Melanocyte of skin (primary cell): ENCODE results near the gene YPEL4. TPM values are rescaled to one million over a fixed set of nuclear protein-coding genes. Genes with fewer than 3 reads are reported as not detected.

Source experiments
- small RNA-seq, 2 donors: library from RNA; depleted of rRNA; stranded (forward); fragments of <200 nt; gene quantifications; one replicate each; pipeline ENCODE3, GENCODE V24; 2012
- total RNA-seq, 2 donors: library from RNA; depleted of rRNA; stranded (reverse); fragments of >200 nt; gene quantifications; 2 replicates each; pipeline ENCODE4 v1.2.3, GENCODE V29; 2012

Gene YPEL4
- total RNA-seq = 1 to 10 TPM in 1 of 2 donors, under 1 TPM in 1; 0.33 to 1.4 TPM

GRCh38 chr11:57649826-57650738, at the start of gene YPEL4:
Gene YPEL4 (minus strand): TSS chr11:57649912. CDS start chr11:57647107, 2,805 bp downstream.

GRCh38 chr11:57667736-57668433, 18.2 kb upstream of the YPEL4 start, which contains the start of gene ZDHHC5:
Gene ZDHHC5 (plus strand): TSS chr11:57668114. CDS start chr11:57673091, 4,977 bp downstream.

GRCh38 chr11:57657194-57658022, 7.7 kb upstream of the YPEL4 start, which contains the start of gene CLP1:
Gene CLP1 (plus strand): TSS chr11:57657762. CDS start chr11:57659477, 1,715 bp downstream.

GRCh38 chr11:57597461-57597915, 52.2 kb downstream of the YPEL4 start, which contains the start of gene SERPING1:
Gene SERPING1 (plus strand): TSS chr11:57597685. CDS start chr11:57598271, 586 bp downstream.

Small RNA genes within 50 kb of the gene (small RNA-seq; reads per million reads assigned to genes)
- gene MIR130A = 3,287 to 5,120 reads per million in 2 donors

Other genes starting within 250 kb of the YPEL4 start
- 100 to 1,000 TPM; 319 to 645 TPM for gene SLC43A3, start 222.8 kb downstream of the YPEL4 start, total RNA-seq
- gene RTN4RL2, start 189.4 kb downstream of the YPEL4 start, total RNA-seq = under 1 TPM; under 0.01 to 0.67 TPM
- 10 to 100 TPM in 1 of 2 donors, 1 to 10 TPM in 1; 5.2 to 17.0 TPM for gene SLC43A1, start 134.2 kb downstream of the YPEL4 start, total RNA-seq
- gene TIMM10, start 119.2 kb downstream of the YPEL4 start, total RNA-seq = 10 to 100 TPM; 19.6 to 72.9 TPM
- gene SMTNL1, start 112.3 kb downstream of the YPEL4 start, total RNA-seq = not detected
- 100 to 1,000 TPM; 169 to 295 TPM for gene UBE2L6, start 82.2 kb downstream of the YPEL4 start, total RNA-seq
- gene SERPING1, start 52.2 kb downstream of the YPEL4 start, total RNA-seq = 1 to 10 TPM; 8.3 to 8.9 TPM
- gene CLP1, start 7.8 kb upstream of the YPEL4 start, total RNA-seq = 10 to 100 TPM; 14.1 to 26.6 TPM
- 10 to 100 TPM; 42.3 to 56.3 TPM for gene ZDHHC5, start 18.2 kb upstream of the YPEL4 start, total RNA-seq
- gene MED19, start 62.3 kb upstream of the YPEL4 start, total RNA-seq = 10 to 100 TPM; 12.7 to 17.3 TPM
- gene TMX2, start 62.7 kb upstream of the YPEL4 start, total RNA-seq = 100 to 1,000 TPM in 1 of 2 donors, 10 to 100 TPM in 1; 91.9 to 141 TPM
- 10 to 100 TPM; 67.6 to 82.2 TPM for gene SELENOH, start 91.6 kb upstream of the YPEL4 start, total RNA-seq
- gene BTBD18, start 101.9 kb upstream of the YPEL4 start, total RNA-seq = not detected
- gene CTNND1, start 111.9 kb upstream of the YPEL4 start, total RNA-seq = 100 to 1,000 TPM; 119 to 165 TPM